Gastrocnemius medialis (tissue), 4 donors: ENCODE data around the gene TACC3. TPM values are rescaled to one million over a fixed set of nuclear protein-coding genes. Genes with fewer than 3 reads are reported as not detected.
A peak's percentile ranks its signal among the peaks of the same experiment; 100 is the strongest.

Source experiments
- ATAC-seq, 2 donors: fragments of 150-250 bp; one replicate each; pipeline ENCODE4 v1.9.1; 2016
- DNase-seq, 2 donors: peaks; one replicate each; pipeline ENCODE4 v3.0.0-alpha.2; 2019
- H3K27ac ChIP-seq, 4 donors: fragments of 200-600 bp; sonication (generic); 1 replicate in 1 of 4; 2 replicates in 3 of 4; pipeline ENCODE4 v1.5.1; 2016 to 2018; ENCODE audit warnings: mild to moderate bottlenecking in 2 of 4, moderate library complexity in 1 of 4
- H3K27me3 ChIP-seq, 3 donors: fragments of 200-600 bp; sonication (generic) in 2 of 3; 1 replicate in 1 of 3; 2 replicates in 2 of 3; pipeline versions ENCODE4 v1.5.1 to v1.6.0; 2016 to 2019; ENCODE audit warnings: mild to moderate bottlenecking in 1 of 3, moderate library complexity in 1 of 3
- H3K36me3 ChIP-seq, 2 donors: fragments of 200-600 bp; sonication (generic) in 1 of 2; one replicate each; pipeline ENCODE4 v1.5.1; 2017 to 2018
- H3K4me1 ChIP-seq, 2 donors: fragments of 200-600 bp; sonication (generic) in 1 of 2; one replicate each; pipeline ENCODE4 v1.5.1; 2016 to 2017; ENCODE audit warnings: mild to moderate bottlenecking in 2 of 2
- H3K4me3 ChIP-seq, 4 donors: fragments of 200-600 bp; sonication (generic) in 3 of 4; 1 replicate in 1 of 4; 2 replicates in 3 of 4; pipeline ENCODE4 v1.5.1; 2016 to 2019; ENCODE audit warnings: mild to moderate bottlenecking in 2 of 4
- H3K9me3 ChIP-seq, 3 donors: fragments of 200-600 bp; sonication (generic) in 2 of 3; 1 replicate in 1 of 3; 2 replicates in 2 of 3; pipeline ENCODE4 v1.5.1; 2016 to 2019
- POLR2A ChIP-seq, 2 donors: fragments of 450-650 bp; IDR thresholded peaks; one replicate each; pipeline ENCODE4 v1.6.1; 2017; ENCODE audit warnings: antibody characterized with exemption in 2 of 2, mild to moderate bottlenecking in 2 of 2, moderate library complexity in 2 of 2
- in situ Hi-C, 4 donors: fragments of 200-750 bp; cut with MboI; loops; one replicate each; pipeline versions ENCODE4 v1.15.0 to v1.8.0; 2017; ENCODE audit warnings: low sequenced_read_pairs in 4 of 4
- intact Hi-C: fragments of 100-400 bp; cut with DNase I; formaldehyde crosslinking; loops from one replicate; pipeline ENCODE4 v1.15.1; 2023; ENCODE audit warnings: low total_unique reads
- total RNA-seq, 4 donors: library from RNA; depleted of rRNA; stranded (reverse); fragments of >200 nt; gene quantifications; one replicate each; pipeline versions ENCODE4 v1.1.0 to v1.2.3, GENCODE V29; 2016
- TF ChIP-seq, protein P1 (sequence below), 5 experiments: fragments of 450-650 bp in 3 of 5; fragments of 200-600 bp in 2 of 5; sonication (generic) in 2 of 5; IDR thresholded peaks in 4 of 5; conservative IDR thresholded peaks in 1 of 5; 1 replicate in 4 of 5; 2 replicates in 1 of 5; pipeline ENCODE4 v1.5.1; 2016 to 2019; ENCODE audit warnings: antibody characterized with exemption in 5 of 5, mild to moderate bottlenecking in 3 of 5, moderate library complexity in 3 of 5

The TACC3 gene
- total RNA-seq, 4 donors from 2014 or later: 1.5 to 3.2 (median 1.9) TPM

DNA sequence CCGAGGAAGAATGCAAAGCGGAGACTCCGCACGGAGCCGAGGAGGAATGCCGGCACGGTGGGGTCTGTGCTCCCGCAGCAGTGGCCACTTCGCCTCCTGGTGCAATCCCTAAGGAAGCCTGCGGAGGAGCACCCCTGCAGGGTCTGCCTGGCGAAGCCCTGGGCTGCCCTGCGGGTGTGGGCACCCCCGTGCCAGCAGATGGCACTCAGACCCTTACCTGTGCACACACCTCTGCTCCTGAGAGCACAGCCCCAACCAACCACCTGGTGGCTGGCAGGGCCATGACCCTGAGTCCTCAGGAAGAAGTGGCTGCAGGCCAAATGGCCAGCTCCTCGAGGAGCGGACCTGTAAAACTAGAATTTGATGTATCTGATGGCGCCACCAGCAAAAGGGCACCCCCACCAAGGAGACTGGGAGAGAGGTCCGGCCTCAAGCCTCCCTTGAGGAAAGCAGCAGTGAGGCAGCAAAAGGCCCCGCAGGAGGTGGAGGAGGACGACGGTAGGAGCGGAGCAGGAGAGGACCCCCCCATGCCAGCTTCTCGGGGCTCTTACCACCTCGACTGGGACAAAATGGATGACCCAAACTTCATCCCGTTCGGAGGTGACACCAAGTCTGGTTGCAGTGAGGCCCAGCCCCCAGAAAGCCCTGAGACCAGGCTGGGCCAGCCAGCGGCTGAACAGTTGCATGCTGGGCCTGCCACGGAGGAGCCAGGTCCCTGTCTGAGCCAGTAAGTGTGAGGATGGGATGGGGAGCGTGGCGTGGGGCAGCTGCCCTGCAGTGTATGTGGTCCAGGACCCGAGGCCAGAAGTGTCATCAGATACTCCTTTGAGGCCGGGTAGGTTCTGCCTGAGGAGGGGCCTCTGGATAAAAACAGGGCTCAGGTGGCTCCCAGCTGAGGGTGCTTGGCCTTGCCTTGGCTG, 7.0 kb downstream of the TACC3 start:
- Histone ChIP-seq H3K9me3 (no peaks in the 10 kb centered on the region), H3K4me3 (peak overlapping the region in 2 of 4 donors; percentile 5 to 28), H3K36me3 (no peaks in the 10 kb centered on the region), H3K27me3 (no peaks in the 10 kb centered on the region), H3K27ac (peak overlapping the region in 3 of 4 donors; percentile 60 to 65 (median 61)), H3K4me1 (peaks cover 2 to 5% of the 10 kb centered on the region in 2 donors)
- ATAC-seq (no peak), DNase-seq (no peak)
- in situ Hi-C loops (loop anchor here in 3 of 4 donors (5.0 to 25.0 kb wide), 3 partner anchors 36 to 159 kb away; no protein-coding TSS in a partner anchor), intact Hi-C loops (loop anchor here (5.0 to 10.0 kb wide), 3 partner anchors 144 to 686 kb away; partner anchors contain the start of genes CFAP99, UVSSA and ZFYVE28)
- no peak for TF ChIP-seq POLR2A (IDR thresholded peaks at IDR 0.05)
- TF ChIP-seq, protein P1, sequence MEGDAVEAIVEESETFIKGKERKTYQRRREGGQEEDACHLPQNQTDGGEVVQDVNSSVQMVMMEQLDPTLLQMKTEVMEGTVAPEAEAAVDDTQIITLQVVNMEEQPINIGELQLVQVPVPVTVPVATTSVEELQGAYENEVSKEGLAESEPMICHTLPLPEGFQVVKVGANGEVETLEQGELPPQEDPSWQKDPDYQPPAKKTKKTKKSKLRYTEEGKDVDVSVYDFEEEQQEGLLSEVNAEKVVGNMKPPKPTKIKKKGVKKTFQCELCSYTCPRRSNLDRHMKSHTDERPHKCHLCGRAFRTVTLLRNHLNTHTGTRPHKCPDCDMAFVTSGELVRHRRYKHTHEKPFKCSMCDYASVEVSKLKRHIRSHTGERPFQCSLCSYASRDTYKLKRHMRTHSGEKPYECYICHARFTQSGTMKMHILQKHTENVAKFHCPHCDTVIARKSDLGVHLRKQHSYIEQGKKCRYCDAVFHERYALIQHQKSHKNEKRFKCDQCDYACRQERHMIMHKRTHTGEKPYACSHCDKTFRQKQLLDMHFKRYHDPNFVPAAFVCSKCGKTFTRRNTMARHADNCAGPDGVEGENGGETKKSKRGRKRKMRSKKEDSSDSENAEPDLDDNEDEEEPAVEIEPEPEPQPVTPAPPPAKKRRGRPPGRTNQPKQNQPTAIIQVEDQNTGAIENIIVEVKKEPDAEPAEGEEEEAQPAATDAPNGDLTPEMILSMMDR (IDR thresholded peaks at IDR 0.05 in 4 of 5, conservative IDR thresholded peaks at IDR 0.05 in 1 of 5): no peak

DNA sequence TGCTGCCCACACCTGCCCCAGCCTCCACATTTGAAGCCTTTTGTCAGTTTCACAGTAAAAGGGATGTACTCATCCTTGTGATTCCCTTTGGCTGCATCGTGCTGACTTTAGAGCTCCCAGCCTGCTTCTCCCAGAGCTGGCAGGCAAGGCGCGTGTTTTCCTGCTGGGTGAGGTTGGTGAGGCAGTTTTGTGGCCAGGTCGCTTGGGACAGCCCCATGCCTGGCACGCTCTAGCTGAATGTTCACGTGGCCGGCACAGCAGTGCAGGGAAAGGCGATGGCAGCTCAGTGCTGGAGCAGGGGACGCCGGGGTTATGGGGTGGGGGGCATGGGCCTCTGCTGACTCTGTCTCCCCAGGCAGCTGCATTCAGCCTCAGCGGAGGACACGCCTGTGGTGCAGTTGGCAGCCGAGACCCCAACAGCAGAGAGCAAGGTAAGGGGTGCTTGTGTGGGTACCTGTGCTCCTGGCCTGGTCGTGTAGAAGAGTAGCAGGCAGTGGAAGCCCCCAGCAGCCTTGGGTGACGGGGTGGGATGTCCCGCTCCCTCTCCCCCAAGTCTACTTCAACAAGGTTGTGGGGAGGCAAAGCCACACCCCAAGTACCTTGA, 9.3 kb downstream of the TACC3 start:
- Histone ChIP-seq H3K4me3 (no peak overlapping the region), H3K36me3 (peaks cover 0 to under 1% of the 10 kb centered on the region in 2 donors), H3K27me3 (no peaks in the 10 kb centered on the region), H3K27ac (no peak overlapping the region), H3K4me1 (peaks cover 2 to 5% of the 10 kb centered on the region in 2 donors), H3K9me3 (no peaks in the 10 kb centered on the region)
- no peak for ATAC-seq
- in situ Hi-C loops (loop anchor here in 1 of 4 donors (25.0 kb wide), 1 partner anchor 157 kb away; no protein-coding TSS in a partner anchor), intact Hi-C loops (no loop called here)
- DNase-seq: no peak
- no peak for TF ChIP-seq POLR2A (IDR thresholded peaks at IDR 0.05)
- TF ChIP-seq, protein P1 (IDR thresholded peaks at IDR 0.05 in 4 of 5, conservative IDR thresholded peaks at IDR 0.05 in 1 of 5): no peak

DNA sequence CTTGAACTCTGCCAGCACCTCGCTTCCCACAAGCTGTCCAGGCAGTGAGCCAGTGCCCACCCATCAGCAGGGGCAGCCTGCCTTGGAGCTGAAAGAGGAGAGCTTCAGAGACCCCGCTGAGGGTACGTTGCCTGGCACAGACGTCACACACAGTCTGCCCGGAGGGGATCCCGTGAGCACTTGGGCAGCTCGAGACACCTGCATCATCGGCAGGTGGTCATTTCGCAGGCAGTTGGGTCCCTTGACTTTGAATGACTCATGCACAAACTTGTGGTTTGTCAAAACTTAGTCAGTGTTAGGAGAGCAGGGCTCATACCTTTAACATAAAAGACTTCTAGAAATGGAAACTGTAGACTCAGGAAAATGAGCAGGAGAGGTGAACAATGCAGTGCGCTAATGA, 9.9 kb downstream of the TACC3 start:
- no peak overlapping the region for H3K27ac ChIP-seq
- in situ Hi-C loops: loop anchor here in 1 of 4 donors (25.0 kb wide), 1 partner anchor 156 kb away; no protein-coding TSS in a partner anchor
- no peak for ATAC-seq
- no peaks in the 10 kb centered on the region for H3K27me3 ChIP-seq
- intact Hi-C loops: no loop called here
- no peaks in the 10 kb centered on the region for H3K9me3 ChIP-seq
- H3K4me1 ChIP-seq: peaks cover under 1 to 5% of the 10 kb centered on the region in 2 donors
- no peak overlapping the region for H3K4me3 ChIP-seq
- DNase-seq: no peak
- peaks cover 0 to 5% of the 10 kb centered on the region in 2 donors for H3K36me3 ChIP-seq
- TF ChIP-seq, protein P1 (IDR thresholded peaks at IDR 0.05 in 4 of 5, conservative IDR thresholded peaks at IDR 0.05 in 1 of 5): no peak
- no peak for TF ChIP-seq POLR2A (IDR thresholded peaks at IDR 0.05)

DNA sequence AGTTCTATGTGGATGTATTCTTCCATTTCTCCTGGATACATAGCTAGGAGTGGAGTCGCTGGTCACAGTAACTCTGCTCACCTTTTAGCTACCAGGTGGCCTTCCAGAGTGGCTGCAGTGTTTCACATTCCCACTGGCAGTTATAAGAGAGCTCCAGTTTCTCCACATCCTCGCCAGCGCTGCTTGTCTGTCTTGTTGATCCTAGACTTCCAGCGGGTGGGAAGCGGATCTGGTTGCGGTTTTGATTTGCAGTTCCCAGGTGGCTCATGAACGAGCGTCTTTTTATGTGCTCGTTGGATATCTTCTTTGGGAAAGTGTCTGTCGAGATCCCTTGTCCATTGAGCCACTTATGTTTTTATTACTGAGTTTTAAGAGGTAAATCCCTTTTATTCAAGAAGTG, 11.6 kb downstream of the TACC3 start:
- Histone ChIP-seq H3K27me3 (no peaks in the 10 kb centered on the region), H3K36me3 (peaks cover 0 to 21% of the 10 kb centered on the region in 2 donors), H3K9me3 (no peaks in the 10 kb centered on the region), H3K4me3 (no peak overlapping the region), H3K4me1 (no peaks in the 10 kb centered on the region), H3K27ac (no peak overlapping the region)
- in situ Hi-C loops (loop anchor here in 1 of 4 donors (25.0 kb wide), 1 partner anchor 154 kb away; no protein-coding TSS in a partner anchor), intact Hi-C loops (no loop called here)
- ATAC-seq (no peak), DNase-seq (no peak)
- TF ChIP-seq POLR2A (IDR thresholded peaks at IDR 0.05): no peak
- TF ChIP-seq, protein P1 (IDR thresholded peaks at IDR 0.05 in 4 of 5, conservative IDR thresholded peaks at IDR 0.05 in 1 of 5): no peak
